ENCODE results near the gene PDP2. TPM values are rescaled to one million over a fixed set of nuclear protein-coding genes. Genes with fewer than 3 reads are reported as not detected.

PDP2 gene
- total RNA-seq, 3 donors from 2014 or later (not counting 1 experiment from before 2014, with no cell fraction given) = 10.2 to 16.5 (median 11.0) TPM

- DNase-seq (no peak), ATAC-seq (no peak)
- H3K4me1 Mint-ChIP-seq = peaks cover 0 to 10% of the 10 kb centered on the region in 2 donors
- no peaks in the 10 kb centered on the region for H3K9me3 Mint-ChIP-seq
- Histone ChIP-seq H3K4me1 (ENCODE audit: control insufficient read depth, insufficient read depth, low read length) (peaks cover 2% of the 10 kb centered on the region), H3K27ac (ENCODE audit: low read length) (no peak overlapping the region), H3K4me3 (ENCODE audit: low read length) (no peak overlapping the region), H3K9me3 (ENCODE audit: control insufficient read depth, insufficient read depth, low read length) (no peaks in the 10 kb centered on the region), H3K27me3 (ENCODE audit: control insufficient read depth, insufficient read depth, low read length) (no peaks in the 10 kb centered on the region), H3K36me3 (ENCODE audit: control insufficient read depth, insufficient read depth, low read length) (no peaks in the 10 kb centered on the region)
- H3K4me3 Mint-ChIP-seq = no peak overlapping the region
- intact Hi-C loops (cut with micrococcal nuclease) = no loop called here
- no peaks in the 10 kb centered on the region for H3K27me3 Mint-ChIP-seq (ENCODE audit: low read depth in 2 of 2)
- TF ChIP-seq CTCF (IDR thresholded peaks at IDR 0.05) = no peak
- no peak overlapping the region for H3K27ac Mint-ChIP-seq
- H3K36me3 Mint-ChIP-seq = no peaks in the 10 kb centered on the region
- 67% methylated on average over 8 of the region's 9 CpGs for WGBS (ENCODE audit: insufficient coverage)
Measured at GRCh38 chr16:66899945-66900710, 19.8 kb downstream of the PDP2 start.

GRCh38 chr16:66900721-66901441 is 20.6 kb downstream of the PDP2 start:
- no peaks in the 10 kb centered on the region for H3K9me3 Mint-ChIP-seq
- no peak overlapping the region for H3K4me3 Mint-ChIP-seq
- peaks cover 0 to 4% of the 10 kb centered on the region in 2 donors for H3K4me1 Mint-ChIP-seq
- no peak overlapping the region for H3K27ac Mint-ChIP-seq
- 79% methylated on average over 7 of the region's 7 CpGs for WGBS (ENCODE audit: insufficient coverage)
- no peak for DNase-seq
- no peaks in the 10 kb centered on the region for H3K27me3 Mint-ChIP-seq (ENCODE audit: low read depth in 2 of 2)
- TF ChIP-seq CTCF (IDR thresholded peaks at IDR 0.05) = no peak
- Histone ChIP-seq H3K4me1 (ENCODE audit: control insufficient read depth, insufficient read depth, low read length) (no peaks in the 10 kb centered on the region), H3K4me3 (ENCODE audit: low read length) (no peak overlapping the region), H3K27me3 (ENCODE audit: control insufficient read depth, insufficient read depth, low read length) (no peaks in the 10 kb centered on the region), H3K36me3 (ENCODE audit: control insufficient read depth, insufficient read depth, low read length) (no peaks in the 10 kb centered on the region), H3K27ac (ENCODE audit: low read length) (no peak overlapping the region), H3K9me3 (ENCODE audit: control insufficient read depth, insufficient read depth, low read length) (no peaks in the 10 kb centered on the region)
- intact Hi-C loops (cut with micrococcal nuclease) = no loop called here
- H3K36me3 Mint-ChIP-seq = no peaks in the 10 kb centered on the region
- no peak for ATAC-seq

- H3K27me3 ChIP-seq (ENCODE audit: control insufficient read depth, insufficient read depth, low read length) = no peaks in the 10 kb centered on the region
- no peaks in the 10 kb centered on the region for H3K4me1 ChIP-seq (ENCODE audit: control insufficient read depth, insufficient read depth, low read length)
- Mint-ChIP-seq H3K4me1 (peaks cover 0 to 8% of the 10 kb centered on the region in 2 donors), H3K9me3 (no peaks in the 10 kb centered on the region), H3K27me3 (ENCODE audit: low read depth in 2 of 2) (no peaks in the 10 kb centered on the region), H3K27ac (peak overlapping the region in 1 of 2 donors; percentile 65), H3K4me3 (no peak overlapping the region), H3K36me3 (no peaks in the 10 kb centered on the region)
- no peaks in the 10 kb centered on the region for H3K36me3 ChIP-seq (ENCODE audit: control insufficient read depth, insufficient read depth, low read length)
- H3K27ac ChIP-seq (ENCODE audit: low read length) = no peak overlapping the region
- 88% methylated on average over 10 of the region's 10 CpGs for WGBS (ENCODE audit: insufficient coverage)
- no peak for DNase-seq
- intact Hi-C loops (cut with micrococcal nuclease) = no loop called here
- no peak for ATAC-seq
- no peak overlapping the region for H3K4me3 ChIP-seq (ENCODE audit: low read length)
- no peak for TF ChIP-seq CTCF (IDR thresholded peaks at IDR 0.05)
- no peaks in the 10 kb centered on the region for H3K9me3 ChIP-seq (ENCODE audit: control insufficient read depth, insufficient read depth, low read length)
Measured at GRCh38 chr16:66901626-66902025, 21.3 kb downstream of the PDP2 start.

Measured in natural killer cell (primary cell).